GM21825 (cell line): ENCODE data around the gene CRYL1.

ENCODE experiments used
- ATAC-seq: cut with Tn5 transposase; IDR thresholded peaks from one replicate; pipeline ENCODE4 v1.9.1; 2021; ENCODE audit warnings: mild to moderate bottlenecking, moderate library complexity; ENCODE audit not compliant: unreplicated experiment

CRYL1 gene

GRCh38 chr13:20383058-20383457 lies 142.6 kb downstream of the CRYL1 start:
- no peak for ATAC-seq

GRCh38 chr13:20381401-20381800 lies 144.3 kb downstream of the CRYL1 start:
- ATAC-seq: no peak

- no peak for ATAC-seq
These were observed 146.9 kb downstream of the CRYL1 start for GRCh38 chr13:20378721-20379120.

DNA sequence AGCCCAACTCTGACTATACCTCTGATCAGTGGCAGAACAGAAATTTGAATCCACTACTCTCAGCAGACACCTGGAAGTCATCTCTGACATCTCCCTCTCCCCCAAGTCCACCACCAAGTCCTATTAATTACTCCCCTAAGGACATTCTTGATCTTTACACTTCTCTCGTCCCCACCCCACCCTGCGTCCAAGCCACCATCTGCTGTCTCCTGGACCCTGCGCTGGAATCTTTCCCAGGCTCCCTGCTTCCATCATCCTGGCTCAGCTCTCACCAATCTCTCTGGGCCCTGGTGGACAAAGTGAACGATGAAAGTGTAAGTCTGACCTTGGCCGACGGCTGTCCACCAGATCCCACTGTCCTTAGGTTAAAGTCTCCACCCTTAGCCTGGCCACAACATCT lies 147.9 kb downstream of the CRYL1 start:
- ATAC-seq: no peak

DNA sequence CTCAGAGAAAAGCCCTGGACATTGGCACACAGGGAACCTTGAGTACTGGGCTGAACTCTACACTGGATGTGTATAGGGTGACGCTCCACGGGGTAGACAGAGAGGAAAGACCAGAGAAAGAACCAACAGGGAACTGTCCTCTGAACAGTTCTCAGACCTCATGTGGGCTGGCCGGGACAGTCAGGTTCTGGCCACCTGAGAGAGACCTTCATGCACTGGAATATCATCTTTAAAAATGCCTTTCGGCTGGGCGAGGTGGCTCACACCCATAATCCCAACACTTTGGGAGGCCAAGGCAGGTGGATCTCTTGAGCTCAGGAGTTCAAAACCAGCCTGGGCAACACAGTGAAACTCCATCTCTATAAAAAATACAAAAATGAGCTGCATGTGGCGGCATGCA lies 149.8 kb downstream of the CRYL1 start:
- no peak for ATAC-seq

DNA sequence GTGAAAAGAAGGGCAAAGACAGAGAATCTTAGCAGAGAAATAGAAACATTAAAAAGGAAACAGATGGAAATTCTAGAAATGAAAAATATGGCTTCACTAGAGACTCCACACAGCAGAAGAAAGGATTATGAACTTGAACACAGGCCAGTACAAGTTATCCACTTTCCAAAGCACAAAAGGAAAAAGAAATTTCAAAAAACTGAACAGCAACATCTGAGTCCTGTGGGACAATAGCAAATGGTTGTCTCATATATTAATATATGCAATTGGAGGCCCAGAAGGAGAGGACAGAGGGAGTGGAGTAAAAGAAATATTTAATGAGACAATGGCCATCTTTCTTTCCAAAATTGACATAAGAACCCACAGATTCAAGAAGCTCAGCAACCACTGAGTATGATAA lies 151.8 kb downstream of the CRYL1 start:
- no peak for ATAC-seq

- no peak for ATAC-seq
These were observed 153.8 kb downstream of the CRYL1 start for GRCh38 chr13:20371825-20372224.

DNA sequence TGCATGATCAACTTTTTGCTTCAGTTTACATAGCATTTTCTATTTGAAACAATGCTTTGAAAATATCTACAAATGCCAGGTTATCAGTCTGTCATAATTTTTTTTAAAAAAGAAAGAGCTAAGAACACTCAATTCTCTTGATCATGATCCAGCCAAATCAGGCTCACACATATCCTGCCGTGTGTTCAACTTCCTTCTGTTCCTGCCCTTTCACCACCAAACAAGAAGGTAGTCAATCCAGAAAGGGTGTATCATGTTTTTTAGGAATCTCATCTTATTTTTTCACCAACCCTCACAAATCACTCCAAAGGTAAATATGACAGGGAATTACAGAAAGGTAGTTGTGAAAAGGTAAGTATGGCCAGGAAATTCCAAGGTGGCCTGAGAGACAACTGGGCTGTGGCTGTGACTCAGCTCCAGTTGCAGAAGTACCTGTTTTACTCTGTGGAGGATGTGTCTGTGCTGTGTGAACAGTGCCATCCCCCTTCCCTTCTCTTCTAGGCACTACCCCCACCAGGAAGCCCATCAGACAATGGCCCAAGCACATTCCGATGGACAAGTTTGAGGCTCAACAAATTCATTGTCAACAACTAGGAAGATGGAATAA lies 154.7 kb downstream of the CRYL1 start:
- no peak for ATAC-seq

- no peak for ATAC-seq
These were observed 155.7 kb downstream of the CRYL1 start for GRCh38 chr13:20369886-20370361.

DNA sequence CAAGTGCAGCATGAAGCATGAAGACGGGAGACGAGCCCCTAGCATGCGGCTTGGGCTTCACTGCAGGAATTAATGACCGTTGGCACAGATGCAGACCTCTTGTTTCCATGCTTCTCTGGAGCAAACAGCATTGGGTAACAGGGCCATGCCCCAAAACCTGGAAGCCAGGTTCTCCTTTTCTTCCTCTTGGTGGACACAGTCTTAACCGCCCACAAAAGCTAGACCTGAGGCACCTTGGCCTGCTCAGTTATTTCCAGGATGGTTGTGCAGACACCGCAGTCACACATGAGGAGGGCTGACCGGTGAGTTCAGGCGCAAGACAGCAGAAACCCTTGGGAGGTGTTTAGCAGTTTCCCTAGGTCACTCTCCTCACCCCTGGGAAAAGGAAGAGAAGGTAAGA lies 159.6 kb downstream of the CRYL1 start:
- ATAC-seq: no peak

DNA sequence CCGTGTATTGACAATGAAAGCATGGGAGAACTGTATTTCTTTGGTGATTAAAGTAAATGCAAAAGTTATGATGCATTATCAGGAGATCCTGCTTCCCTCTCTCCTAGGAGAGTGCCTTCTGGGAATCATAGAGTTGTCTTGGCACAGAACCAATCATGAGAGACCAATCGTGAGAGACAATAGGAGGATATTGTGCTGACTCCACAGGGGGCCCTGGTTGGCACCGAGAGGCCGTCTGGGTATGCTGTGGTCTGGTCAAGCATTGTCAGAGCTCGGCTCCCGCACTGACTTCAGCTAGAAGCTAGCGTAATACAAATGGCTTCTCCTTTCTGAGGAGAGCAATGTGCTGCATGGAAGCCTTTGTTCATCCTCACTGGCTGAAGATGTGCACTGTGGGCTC lies 162.1 kb downstream of the CRYL1 start:
- no peak for ATAC-seq

DNA sequence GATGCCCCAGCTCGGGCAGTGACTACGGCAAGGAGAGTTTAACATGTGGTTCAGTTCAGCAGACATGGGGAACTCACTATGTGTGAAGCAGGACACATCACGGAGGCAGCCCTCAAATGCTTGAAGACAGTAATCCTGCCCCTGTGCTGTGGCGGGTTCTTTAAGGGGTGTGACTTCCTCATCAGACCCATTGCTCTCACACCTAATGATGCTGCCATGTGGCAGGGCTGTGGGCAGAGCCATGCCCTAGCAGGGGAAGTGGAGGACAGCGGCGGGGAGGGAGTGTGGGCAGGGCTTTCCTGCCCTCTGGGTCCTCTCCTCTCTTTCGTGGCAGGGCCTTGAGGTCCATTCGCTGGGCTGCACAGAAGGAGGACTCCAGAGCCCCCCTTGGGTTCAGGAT lies 162.5 kb downstream of the CRYL1 start:
- ATAC-seq: no peak

GRCh38 chr13:20362484-20363041 lies 163.1 kb downstream of the CRYL1 start:
- no peak for ATAC-seq

- ATAC-seq: no peak
These were observed 164.7 kb downstream of the CRYL1 start for GRCh38 chr13:20360835-20361412.

GRCh38 chr13:20360041-20360491 lies 165.6 kb downstream of the CRYL1 start:
- ATAC-seq: no peak

DNA sequence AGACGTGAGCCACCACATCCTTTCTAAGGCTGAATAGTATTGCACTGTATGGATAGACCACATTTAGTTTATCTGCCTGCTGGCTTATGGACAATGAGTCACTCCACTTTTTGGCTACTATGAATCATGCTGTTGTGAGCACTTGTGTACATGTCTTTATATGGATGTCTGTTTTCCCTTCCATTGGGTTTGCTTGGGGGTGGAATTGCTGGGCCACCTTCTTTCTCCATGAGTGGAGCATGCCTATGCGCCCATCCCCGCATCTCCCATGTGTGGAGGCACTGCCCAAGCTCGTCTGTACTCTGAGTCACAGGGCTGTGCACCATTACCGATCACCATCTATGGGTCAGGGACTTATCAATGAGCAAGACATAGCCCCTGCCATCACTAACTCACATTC lies 166.3 kb downstream of the CRYL1 start:
- no peak for ATAC-seq

DNA sequence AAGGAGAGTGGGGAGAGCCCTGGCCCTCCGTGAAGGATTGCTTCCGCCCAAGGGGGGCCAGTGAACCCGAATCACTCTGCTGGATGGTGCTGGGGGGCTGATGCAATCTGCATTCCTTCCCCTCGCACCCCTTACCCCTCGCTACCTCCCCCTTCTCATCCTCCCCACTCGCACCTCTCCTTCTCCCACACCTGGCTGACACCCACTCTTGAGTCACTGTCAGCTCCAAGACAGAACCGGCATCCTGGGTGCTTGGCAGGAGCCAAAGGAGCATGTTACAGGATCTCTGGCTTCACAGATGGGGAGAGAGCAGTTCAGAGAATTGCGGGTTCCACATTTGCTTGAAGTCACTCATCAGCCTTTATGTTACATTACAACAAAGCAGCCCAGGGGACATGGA lies 167.6 kb downstream of the CRYL1 start:
- no peak for ATAC-seq

DNA sequence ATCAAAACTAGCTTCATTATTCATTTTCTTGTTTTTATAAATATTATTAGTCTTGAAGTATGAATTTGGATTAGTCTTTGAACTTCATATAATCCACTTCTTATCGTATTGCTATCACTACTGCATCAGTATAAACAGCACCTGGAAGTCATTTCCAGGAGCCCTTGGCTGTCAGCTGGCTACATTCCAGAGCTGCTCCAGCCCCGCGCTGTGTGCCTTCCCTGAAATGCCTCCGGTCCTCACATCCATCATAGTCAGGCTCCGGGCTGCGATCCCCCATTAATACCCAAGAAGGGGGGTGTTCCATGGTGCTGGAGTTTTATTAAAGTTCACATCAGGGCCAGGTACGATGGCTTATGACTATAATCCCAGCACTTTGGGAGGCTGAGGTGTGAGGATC lies 169.2 kb downstream of the CRYL1 start:
- ATAC-seq: no peak

DNA sequence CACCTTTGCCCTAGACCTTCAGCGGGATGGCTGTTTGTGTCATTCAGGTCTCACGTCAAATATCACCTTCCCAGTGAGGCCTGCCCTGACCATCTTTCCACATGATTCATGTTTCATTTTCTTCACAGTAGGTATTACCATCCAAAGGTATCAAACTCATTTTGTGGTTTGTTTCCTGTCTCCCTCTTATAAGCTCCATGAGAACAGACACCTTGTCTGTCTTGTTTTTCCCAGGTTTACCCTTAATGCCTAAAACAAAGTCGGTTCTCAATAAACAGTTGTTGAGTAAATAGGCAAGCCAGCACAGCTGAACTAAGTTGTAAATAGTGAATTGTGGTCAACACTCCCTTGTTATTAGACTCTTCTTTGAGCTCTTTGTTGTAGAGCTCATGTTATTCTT lies 170.9 kb downstream of the CRYL1 start:
- ATAC-seq: no peak

- no peak for ATAC-seq
These were observed 171.7 kb downstream of the CRYL1 start for GRCh38 chr13:20353973-20354372.
